MM.1S (cell line): ENCODE results near the gene KRTAP5-9.
"Not testable (repeated sequence)": the region's sequence is repeated elsewhere in the genome, so short reads cannot be mapped to it uniquely, and the experiment has no call there.

Experiments
- EZH2 ChIP-seq: fragments of 300-600 bp; sonication (generic); optimal IDR thresholded peaks from 2 replicates; pipeline ENCODE3; 2017; ENCODE audit warnings: low read depth, mild to moderate bottlenecking, antibody characterized with exemption, low read length, mixed read lengths
- TF ChIP-seq, protein P1 (sequence below): fragments of 300-600 bp; sonication (generic); IDR thresholded peaks from 2 replicates; pipeline ENCODE4 v1.5.1; 2016; ENCODE audit warnings: antibody characterized with exemption, low read length, mixed read lengths

DNA sequence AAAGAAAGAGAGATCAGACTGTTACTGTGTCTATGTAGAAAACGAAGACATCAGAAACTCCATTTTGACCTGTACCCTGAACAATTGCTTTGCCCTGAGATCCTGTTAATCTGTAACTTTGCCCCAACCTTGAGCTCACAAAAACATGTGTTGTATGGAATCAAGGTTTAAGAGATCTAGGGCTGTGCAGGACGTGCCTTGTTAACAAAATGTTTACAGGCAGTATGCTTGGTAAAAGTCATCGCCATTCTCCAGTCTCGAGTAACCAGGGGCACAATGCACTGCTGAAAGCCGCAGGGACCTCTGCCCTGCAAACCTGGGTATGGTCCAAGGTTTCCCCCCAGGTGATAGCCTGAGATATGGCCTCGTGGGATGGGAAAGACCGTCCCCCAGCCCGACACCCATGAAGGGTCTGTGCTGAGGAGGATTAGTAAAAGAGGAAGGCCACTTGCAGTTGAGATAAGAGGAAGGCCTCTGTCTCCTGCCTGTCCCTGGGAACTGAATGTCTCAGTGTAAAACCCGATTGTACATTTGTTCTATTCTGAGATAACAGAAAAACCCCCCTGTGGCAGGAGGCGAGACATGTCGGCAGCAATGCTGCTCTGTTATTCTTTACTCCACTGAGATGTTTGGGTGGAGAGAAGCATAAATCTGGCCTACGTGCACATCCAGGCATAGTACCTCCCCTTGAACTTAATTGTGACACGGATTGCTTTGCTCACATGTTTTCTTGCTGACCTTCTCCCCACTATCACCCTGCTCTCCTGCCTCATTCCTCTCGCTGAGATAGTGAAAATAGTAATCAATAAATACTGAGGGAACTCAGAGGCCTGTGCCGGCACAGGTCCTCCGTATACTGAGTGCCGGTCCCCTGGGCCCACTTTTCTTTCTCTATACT is 13.3 kb upstream of the KRTAP5-9 start:
- TF ChIP-seq, protein P1, sequence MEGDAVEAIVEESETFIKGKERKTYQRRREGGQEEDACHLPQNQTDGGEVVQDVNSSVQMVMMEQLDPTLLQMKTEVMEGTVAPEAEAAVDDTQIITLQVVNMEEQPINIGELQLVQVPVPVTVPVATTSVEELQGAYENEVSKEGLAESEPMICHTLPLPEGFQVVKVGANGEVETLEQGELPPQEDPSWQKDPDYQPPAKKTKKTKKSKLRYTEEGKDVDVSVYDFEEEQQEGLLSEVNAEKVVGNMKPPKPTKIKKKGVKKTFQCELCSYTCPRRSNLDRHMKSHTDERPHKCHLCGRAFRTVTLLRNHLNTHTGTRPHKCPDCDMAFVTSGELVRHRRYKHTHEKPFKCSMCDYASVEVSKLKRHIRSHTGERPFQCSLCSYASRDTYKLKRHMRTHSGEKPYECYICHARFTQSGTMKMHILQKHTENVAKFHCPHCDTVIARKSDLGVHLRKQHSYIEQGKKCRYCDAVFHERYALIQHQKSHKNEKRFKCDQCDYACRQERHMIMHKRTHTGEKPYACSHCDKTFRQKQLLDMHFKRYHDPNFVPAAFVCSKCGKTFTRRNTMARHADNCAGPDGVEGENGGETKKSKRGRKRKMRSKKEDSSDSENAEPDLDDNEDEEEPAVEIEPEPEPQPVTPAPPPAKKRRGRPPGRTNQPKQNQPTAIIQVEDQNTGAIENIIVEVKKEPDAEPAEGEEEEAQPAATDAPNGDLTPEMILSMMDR: not testable (repeated sequence)
- TF ChIP-seq EZH2: not testable (repeated sequence)
